GM18511 (cell line): ENCODE results near the gene FGA.

Source experiments
- ATAC-seq: cut with Tn5 transposase; IDR thresholded peaks from one replicate; pipeline ENCODE4 v1.9.1; 2021; ENCODE audit warnings: mild to moderate bottlenecking, moderate library complexity; ENCODE audit not compliant: unreplicated experiment

FGA gene

GRCh38 chr4:154542271-154542879, 48.2 kb downstream of the FGA start:
- ATAC-seq, result no peak
